Endothelial cell of umbilical vein (primary cell): ENCODE results near the gene SLC34A1. TPM values are rescaled to one million over a fixed set of nuclear protein-coding genes. Genes with fewer than 3 reads are reported as not detected.

Source experiments
- BruUV-seq: library from RNA; stranded (reverse); fragments of 400-500 nt; replicated peaks from 2 replicates; lab custom pipeline; 2021; lab: Mats Ljungman, UMichigan
- CTCF ChIA-PET: fragments of 300-600, 350-600 bp; sonication (Branson Sonifier 250); formaldehyde crosslinking; loops from one replicate; lab custom pipeline; 2021; ENCODE audit warnings: antibody characterized with exemption, inconsistent platforms; lab: Charles Lee
- POLR2A ChIA-PET: fragments of 300-600, 350-600 bp; sonication (Branson Sonifier 250); formaldehyde crosslinking; loops from one replicate; lab custom pipeline; 2021; ENCODE audit warnings: antibody characterized with exemption, inconsistent platforms; lab: Charles Lee
- DNase-seq: peaks from one replicate; pipeline ENCODE4 v3.0.0-alpha.2; 2011; ENCODE audit warnings: low read depth, low spot score
- FAIRE-seq: peaks from 2 replicates; lab custom pipeline; 2011; peaks lifted over from hg19 to GRCh38; lab: Jason Lieb, UNC
- H2AFZ ChIP-seq: 2 replicates; pipeline ENCODE4 v1.6.0; 2012; ENCODE audit warnings: low read depth, low read length, control low read depth, inconsistent platforms
- H3K27ac ChIP-seq: 2 replicates; pipeline ENCODE4 v1.5.1; 2011; ENCODE audit warnings: low read depth, mild to moderate bottlenecking, control low read depth, low read length, moderate library complexity; ENCODE audit not compliant: insufficient read depth
- H3K27me3 ChIP-seq, 2 experiments: 2 replicates each; pipeline versions ENCODE4 v1.6.0 to v1.6.1; 2011; ENCODE audit warnings: low read length in 2 of 2, mixed read lengths in 1 of 2; ENCODE audit not compliant: control insufficient read depth in 2 of 2, insufficient read depth in 2 of 2
- H3K36me3 ChIP-seq, 2 experiments: 2 replicates in 1 of 2; 3 replicates in 1 of 2; pipeline ENCODE4 v1.5.1; 2011; ENCODE audit warnings: low read length in 2 of 2, mild to moderate bottlenecking in 1 of 2, moderate library complexity in 1 of 2; ENCODE audit not compliant: control insufficient read depth in 2 of 2, insufficient read depth in 2 of 2; ENCODE audit errors: extremely low read depth in 1 of 2
- H3K4me1 ChIP-seq: 3 replicates; pipeline ENCODE4 v1.5.1; 2011; ENCODE audit warnings: mild to moderate bottlenecking, low read length; ENCODE audit not compliant: control insufficient read depth, insufficient read depth; ENCODE audit errors: extremely low read depth
- H3K4me2 ChIP-seq: 2 replicates; pipeline ENCODE4 v1.6.1; 2011; ENCODE audit warnings: low read length, control low read depth, mixed read lengths; ENCODE audit not compliant: insufficient read depth
- H3K4me3 ChIP-seq, 3 experiments: fragments of 200-600 bp in 1 of 3; sonication (generic), shearing (Covaris generic) in 1 of 3; replicated peaks in 1 of 3; 2 replicates each; pipeline ENCODE4 v1.5.1; 2011 to 2016; ENCODE audit warnings: control low read depth in 3 of 3, low read length in 3 of 3, mild to moderate bottlenecking in 2 of 3, inconsistent platforms in 1 of 3, low read depth in 1 of 3, moderate library complexity in 1 of 3; ENCODE audit not compliant: insufficient read depth in 1 of 3
- H3K79me2 ChIP-seq: 2 replicates; pipeline ENCODE4 v1.6.0; 2012; ENCODE audit warnings: low read length, inconsistent platforms; ENCODE audit not compliant: control insufficient read depth, insufficient read depth
- H3K9ac ChIP-seq: replicated peaks from 2 replicates; pipeline ENCODE3; 2011; ENCODE audit warnings: low read length, control low read depth; ENCODE audit not compliant: insufficient read depth; ENCODE audit errors: extremely low read depth
- H3K9me1 ChIP-seq: replicated peaks from 3 replicates; pipeline ENCODE4 v1.6.0; 2011; ENCODE audit warnings: mild to moderate bottlenecking, low read length; ENCODE audit not compliant: control insufficient read depth, insufficient read depth; ENCODE audit errors: extremely low read depth
- H3K9me3 ChIP-seq: replicated peaks from 2 replicates; pipeline ENCODE4 v1.5.1; 2012; ENCODE audit warnings: low read length, inconsistent platforms; ENCODE audit not compliant: control insufficient read depth, insufficient read depth
- H4K20me1 ChIP-seq: replicated peaks from 2 replicates; pipeline ENCODE3; 2011; ENCODE audit warnings: mild to moderate bottlenecking, low read length; ENCODE audit not compliant: control insufficient read depth, insufficient read depth; ENCODE audit errors: extremely low read depth
- MYC ChIP-seq: IDR thresholded peaks from one replicate; pipeline ENCODE4 v1.6.1; 2011; ENCODE audit warnings: mild to moderate bottlenecking, low read depth, low read length
- dilution Hi-C: fragments of 300-500 bp; cut with MboI; formaldehyde crosslinking; loops from one replicate; pipeline ENCODE4 v1.15.0; 2019; ENCODE audit warnings: low sequenced_read_pairs; ENCODE audit not compliant: extremely low pct_ligation_motif_present
- intact Hi-C: fragments of 100-400 bp; cut with micrococcal nuclease; formaldehyde crosslinking; loops from one replicate; pipeline ENCODE4 v1.10.0; 2022
- polyA plus RNA-seq, 4 experiments: library from polyadenylated mRNA; depleted of rRNA in 3 of 4; stranded (reverse) in 3 of 4; unstranded in 1 of 4; fragments of >200 nt; gene quantifications; 2 replicates each; pipeline versions ENCODE4 v1.2.1 to v1.2.3, GENCODE V29; 2011 to 2012; ENCODE audit warnings: missing spikeins in 1 of 4
- total RNA-seq: library from RNA; stranded (reverse); gene quantifications from 2 replicates; pipeline ENCODE4 v1.2.3, GENCODE V29; 2021
- TF ChIP-seq, protein P1 (sequence below), 2 donors: IDR thresholded peaks; 1 replicate in 1 of 2; 2 replicates in 1 of 2; pipeline ENCODE4 v1.5.1; 2011; ENCODE audit warnings: low read length in 2 of 2, mild to moderate bottlenecking in 2 of 2, moderate library complexity in 2 of 2, control low read depth in 1 of 2, inconsistent platforms in 1 of 2, low read depth in 1 of 2; ENCODE audit not compliant: insufficient read depth in 1 of 2; ENCODE audit errors: extremely low read depth in 1 of 2

SLC34A1 gene
- total and polyA plus RNA-seq, 2 donors (not counting 3 experiments of a cell fraction or from before 2014, with no cell fraction given), result not detected

GRCh38 chr5:177368869-177369644 lies 15.2 kb upstream of the SLC34A1 start:
- peaks cover 28% of the 10 kb centered on the region for H3K4me1 ChIP-seq
- intact Hi-C loops, result loop anchor here (5.0 kb wide), 1 partner anchor 57 kb away; the partner anchor contains the start of gene MXD3
- no peak overlapping the region for H2AFZ ChIP-seq
- H3K27me3 ChIP-seq, result no peaks in the 10 kb centered on the region
- H4K20me1 ChIP-seq, result no peaks in the 10 kb centered on the region
- dilution Hi-C loops, result no loop called here
- no peaks in the 10 kb centered on the region for H3K36me3 ChIP-seq
- no peak for FAIRE-seq
- no TSS peak for BruUV-seq
- no peak overlapping the region for H3K4me3 ChIP-seq
- no peak overlapping the region for H3K27ac ChIP-seq
- CTCF ChIA-PET, result interaction anchor here (0.6 to 5.8 kb wide), 12 partner anchors 10 to 297 kb away, joined by 3 to 64 read pairs (median 13); partner anchors contain the start of genes LMAN2 and RGS14
- no peaks in the 10 kb centered on the region for H3K9me3 ChIP-seq
- H3K9ac ChIP-seq, result no peak overlapping the region
- POLR2A ChIA-PET, result no interaction called here
- TF ChIP-seq, protein P1, sequence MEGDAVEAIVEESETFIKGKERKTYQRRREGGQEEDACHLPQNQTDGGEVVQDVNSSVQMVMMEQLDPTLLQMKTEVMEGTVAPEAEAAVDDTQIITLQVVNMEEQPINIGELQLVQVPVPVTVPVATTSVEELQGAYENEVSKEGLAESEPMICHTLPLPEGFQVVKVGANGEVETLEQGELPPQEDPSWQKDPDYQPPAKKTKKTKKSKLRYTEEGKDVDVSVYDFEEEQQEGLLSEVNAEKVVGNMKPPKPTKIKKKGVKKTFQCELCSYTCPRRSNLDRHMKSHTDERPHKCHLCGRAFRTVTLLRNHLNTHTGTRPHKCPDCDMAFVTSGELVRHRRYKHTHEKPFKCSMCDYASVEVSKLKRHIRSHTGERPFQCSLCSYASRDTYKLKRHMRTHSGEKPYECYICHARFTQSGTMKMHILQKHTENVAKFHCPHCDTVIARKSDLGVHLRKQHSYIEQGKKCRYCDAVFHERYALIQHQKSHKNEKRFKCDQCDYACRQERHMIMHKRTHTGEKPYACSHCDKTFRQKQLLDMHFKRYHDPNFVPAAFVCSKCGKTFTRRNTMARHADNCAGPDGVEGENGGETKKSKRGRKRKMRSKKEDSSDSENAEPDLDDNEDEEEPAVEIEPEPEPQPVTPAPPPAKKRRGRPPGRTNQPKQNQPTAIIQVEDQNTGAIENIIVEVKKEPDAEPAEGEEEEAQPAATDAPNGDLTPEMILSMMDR (IDR thresholded peaks at IDR 0.05; ENCODE audit: extremely low read depth in 1 of 2, insufficient read depth in 1 of 2, low read depth in 1 of 2, low read length in 2 of 2), result peak; percentile 54 to 57
- TF ChIP-seq MYC, result no peak
- peak; percentile 21 for DNase-seq
- H3K4me2 ChIP-seq, result no peak overlapping the region
- H3K9me1 ChIP-seq, result no peaks in the 10 kb centered on the region
- no peaks in the 10 kb centered on the region for H3K79me2 ChIP-seq
